K562 (cell line): Measurements from ENCODE around the gene MARCO. TPM values are rescaled to one million over a fixed set of nuclear protein-coding genes. Genes with fewer than 3 reads are reported as not detected.

Experiments
- ATAC-seq: fragments of 200-7000 bp; cut with Tn5 transposase; 3 replicates; pipeline ENCODE4 v1.9.1; 2020; ENCODE audit warnings: moderate library complexity
- BruUV-seq: library from RNA; stranded (reverse); fragments of 400-500 nt; replicated peaks from 2 replicates; lab custom pipeline; 2021; lab: Mats Ljungman, UMichigan
- CTCF ChIA-PET: fragments of 300-600 bp; formaldehyde crosslinking; extraction: SDS; loops from one replicate; lab custom pipeline; 2021; ENCODE audit warnings: low intra/inter-chr PET ratio; lab: Yijun Ruan, JAX
- POLR2A ChIA-PET: fragments of 300-600, 350-650 bp; sonication (Branson Sonifier 250); formaldehyde crosslinking; extraction: SDS; loops from one replicate; lab custom pipeline; 2021; ENCODE audit warnings: antibody characterized with exemption, inconsistent platforms; lab: Yijun Ruan, JAX
- DNase-seq, 4 experiments: peaks; one replicate each; pipeline versions ENCODE4 v3.0.0 to v3.0.0-alpha.2; 2011 to 2018; ENCODE audit warnings: low spot score in 3 of 4, mixed read lengths in 3 of 4; ENCODE audit errors: extremely low read depth in 1 of 4
- FAIRE-seq: peaks from 2 replicates; lab custom pipeline; 2011; peaks lifted over from hg19 to GRCh38; lab: Jason Lieb, UNC
- H2AFZ ChIP-seq: 2 replicates; pipeline ENCODE4 v1.6.0; 2011; ENCODE audit warnings: low read depth, low read length, control low read depth, inconsistent platforms
- H3K27ac ChIP-seq: fragments of 200-600 bp; 3 replicates; pipeline ENCODE4 v1.8.0; 2011; ENCODE audit warnings: low read depth, mild to moderate bottlenecking, control low read depth, inconsistent platforms, low read length, moderate library complexity, mixed read lengths; ENCODE audit errors: extremely low read depth
- H3K27me3 ChIP-seq, 2 experiments: fragments of 300-600 bp in 1 of 2; 2 replicates in 1 of 2; 3 replicates in 1 of 2; pipeline versions ENCODE4 v1.6.0 to v1.8.0; 2011; ENCODE audit warnings: inconsistent platforms in 2 of 2, low read length in 2 of 2, mild to moderate bottlenecking in 1 of 2, mixed read lengths in 1 of 2, moderate library complexity in 1 of 2; ENCODE audit not compliant: control insufficient read depth in 2 of 2, insufficient read depth in 2 of 2
- H3K36me3 ChIP-seq: fragments of 300-600 bp; 3 replicates; pipeline ENCODE4 v1.8.0; 2011; ENCODE audit warnings: mild to moderate bottlenecking, low read length, inconsistent platforms; ENCODE audit not compliant: control insufficient read depth, insufficient read depth
- H3K4me1 ChIP-seq, 2 experiments: fragments of 200-600 bp in 1 of 2; replicated peaks in 1 of 2; 2 replicates in 1 of 2; 3 replicates in 1 of 2; pipeline versions ENCODE4 v1.5.1 to v1.8.0; 2011; ENCODE audit warnings: inconsistent platforms in 2 of 2, low read length in 2 of 2, mild to moderate bottlenecking in 1 of 2, mixed read lengths in 1 of 2, moderate library complexity in 1 of 2; ENCODE audit not compliant: control insufficient read depth in 2 of 2, insufficient read depth in 2 of 2
- H3K4me2 ChIP-seq: 2 replicates; pipeline ENCODE4 v1.6.1; 2011; ENCODE audit warnings: low read length, control low read depth, inconsistent platforms, mixed read lengths; ENCODE audit not compliant: insufficient read depth
- H3K4me3 ChIP-seq: fragments of 200-600 bp; sonication (generic), shearing (Covaris generic); 2 replicates; pipeline ENCODE4 v1.5.1; 2016; ENCODE audit warnings: control low read depth, inconsistent platforms
- H3K79me2 ChIP-seq: fragments of 200-600 bp; 3 replicates; pipeline ENCODE4 v1.8.0; 2011; ENCODE audit warnings: low read length, inconsistent platforms; ENCODE audit not compliant: control insufficient read depth, insufficient read depth
- H3K9ac ChIP-seq, 2 experiments: 2 replicates each; pipeline versions ENCODE4 v1.6.0 to v1.6.1; 2011; ENCODE audit warnings: low read depth in 2 of 2, low read length in 2 of 2, control low read depth in 1 of 2, inconsistent platforms in 1 of 2, mild to moderate bottlenecking in 1 of 2, mixed read lengths in 1 of 2; ENCODE audit not compliant: insufficient read depth in 1 of 2
- H3K9me1 ChIP-seq: one replicate; pipeline ENCODE4 v1.6.0; 2011; ENCODE audit warnings: inconsistent platforms, mild to moderate bottlenecking, low read length, moderate library complexity; ENCODE audit not compliant: control insufficient read depth, insufficient read depth
- H3K9me3 ChIP-seq: replicated peaks from 2 replicates; pipeline ENCODE4 v1.5.1; 2011; ENCODE audit warnings: low read depth, low read length, inconsistent platforms; ENCODE audit not compliant: control insufficient read depth, insufficient read depth
- H4K20me1 ChIP-seq: replicated peaks from 2 replicates; pipeline ENCODE4 v1.6.1; 2011; ENCODE audit warnings: low read length, inconsistent platforms, mixed read lengths; ENCODE audit not compliant: control insufficient read depth, insufficient read depth
- FOXJ3 ChIP-seq: sonication (generic); formaldehyde crosslinking; IDR thresholded peaks from 2 replicates; pipeline ENCODE4 v1.4.0; 2020; ENCODE audit warnings: mild to moderate bottlenecking, missing genetic modification reagents
- GATA2 ChIP-seq: sonication (generic); formaldehyde crosslinking; IDR thresholded peaks from 2 replicates; pipeline ENCODE4 v1.4.0; 2020; ENCODE audit warnings: mild to moderate bottlenecking, missing genetic modification reagents
- ILK ChIP-seq: fragments of 450-650 bp; IDR thresholded peaks from 2 replicates; pipeline ENCODE4 v1.6.1; 2016; ENCODE audit warnings: missing genetic modification characterization, low read depth, mild to moderate bottlenecking, missing compliant biosample characterization, moderate library complexity, borderline replicate concordance
- NFE2 ChIP-seq: IDR thresholded peaks from 2 replicates; pipeline ENCODE4 v1.6.1; 2014; ENCODE audit warnings: antibody characterized with exemption, low read depth
- SP2 ChIP-seq: IDR thresholded peaks from 2 replicates; pipeline ENCODE4 v1.6.1; 2011; ENCODE audit warnings: mild to moderate bottlenecking, low read depth, low read length, moderate library complexity; ENCODE audit not compliant: poor library complexity, severe bottlenecking; ENCODE audit errors: extremely low read depth
- ZNF764 ChIP-seq: fragments of 250-450 bp; sonication (Bioruptor Pico); IDR thresholded peaks from 2 replicates; pipeline ENCODE4 v1.4.0; 2020; ENCODE audit warnings: low read depth, mild to moderate bottlenecking, moderate library complexity
- WGBS: fragments of 100-300 bp; shearing (Covaris generic); methylation state at CpG from one replicate; pipeline ENCODE4 v1.1.6; 2016; ENCODE audit warnings: low coverage, mixed read lengths; ENCODE audit not compliant: insufficient coverage; ENCODE audit errors: missing lambda C conversion rate; 5-methylcytosine and 5-hydroxymethylcytosine counted together
- in situ Hi-C: fragments of 300-500 bp; cut with MboI; formaldehyde crosslinking; loops from 4 replicates; pipeline ENCODE4 v1.15.0; 2018; ENCODE audit warnings: inconsistent platforms, mixed read lengths
- intact Hi-C: fragments of 100-400 bp; cut with micrococcal nuclease; formaldehyde crosslinking; loops from 2 replicates; pipeline ENCODE4 v1.14.2; 2022
- polyA plus RNA-seq, 8 experiments: library from polyadenylated mRNA; depleted of rRNA in 4 of 8; stranded (reverse) in 5 of 8; unstranded in 3 of 8; fragments of >200 nt; fragmentation: Nextera tagmentation in 2 of 8; fragmentation: Illumina TruSeq in 1 of 8; extraction: Ambion mirVana in 2 of 8; extraction: Trizol in 1 of 8; gene quantifications; 2 replicates each; pipeline versions ENCODE4 v1.2.1 to v1.2.3, GENCODE V29; 2011 to 2014; ENCODE audit warnings: inconsistent platforms in 1 of 8, missing spikeins in 1 of 8
- total RNA-seq, 7 experiments: library from RNA; depleted of rRNA in 6 of 7; stranded (reverse); fragments of >200 nt in 6 of 7; fragmentation: Illumina TruSeq in 2 of 7; extraction: Trizol in 2 of 7; gene quantifications; 2 replicates each; pipeline versions ENCODE4 v1.2.1 to v1.2.3, GENCODE V29; 2011 to 2021; ENCODE audit warnings: low replicate concordance in 1 of 7
- TF ChIP-seq, protein P1 (sequence below), 2 experiments: fragments of 200-800 bp in 1 of 2; sonication (Bioruptor generic) in 1 of 2; sonication (generic) in 1 of 2; formaldehyde crosslinking in 1 of 2; IDR thresholded peaks in 1 of 2; conservative IDR thresholded peaks in 1 of 2; 2 replicates each; pipeline versions ENCODE4 v1.5.0 to v1.6.1; 2016 to 2020; ENCODE audit warnings: missing compliant biosample characterization in 1 of 2, missing genetic modification characterization in 1 of 2, missing genetic modification reagents in 1 of 2
- TF ChIP-seq, protein P2 (sequence below): fragments of 200-600 bp; sonication (generic); IDR thresholded peaks from one replicate; pipeline ENCODE4 v1.6.1; 2012; ENCODE audit warnings: mild to moderate bottlenecking, low read depth, low read length, inconsistent platforms

Gene MARCO
- total and polyA plus RNA-seq, 9 of the 15 experiments (the other 6 are each of a cell fraction or from before 2014, with no cell fraction given) = 0.31 TPM; not detected in 8

DNA sequence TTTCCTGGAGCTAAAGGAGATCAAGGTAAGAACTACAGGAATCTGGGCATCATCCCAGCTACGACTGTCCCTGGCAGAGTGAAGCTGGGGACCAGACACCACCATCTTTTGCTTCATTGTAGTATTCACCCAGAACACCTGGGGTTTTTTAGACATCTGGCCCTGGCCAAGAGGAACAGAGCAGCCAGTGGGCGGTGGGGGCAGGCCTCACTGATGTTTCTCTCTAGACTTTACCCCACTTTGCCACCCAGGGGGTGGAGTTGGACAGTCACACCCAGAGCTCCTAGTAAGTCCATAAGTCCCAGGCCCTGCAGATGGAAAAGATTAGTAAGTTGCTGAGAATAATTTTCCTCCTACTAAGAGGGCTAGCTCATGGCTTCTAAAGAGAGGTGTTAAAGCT is 39.6 kb downstream of the MARCO start (continued):
- TF ChIP-seq, protein P1, sequence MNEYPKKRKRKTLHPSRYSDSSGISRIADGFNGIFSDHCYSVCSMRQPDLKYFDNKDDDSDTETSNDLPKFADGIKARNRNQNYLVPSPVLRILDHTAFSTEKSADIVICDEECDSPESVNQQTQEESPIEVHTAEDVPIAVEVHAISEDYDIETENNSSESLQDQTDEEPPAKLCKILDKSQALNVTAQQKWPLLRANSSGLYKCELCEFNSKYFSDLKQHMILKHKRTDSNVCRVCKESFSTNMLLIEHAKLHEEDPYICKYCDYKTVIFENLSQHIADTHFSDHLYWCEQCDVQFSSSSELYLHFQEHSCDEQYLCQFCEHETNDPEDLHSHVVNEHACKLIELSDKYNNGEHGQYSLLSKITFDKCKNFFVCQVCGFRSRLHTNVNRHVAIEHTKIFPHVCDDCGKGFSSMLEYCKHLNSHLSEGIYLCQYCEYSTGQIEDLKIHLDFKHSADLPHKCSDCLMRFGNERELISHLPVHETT (CRISPR knock-in tag; conservative IDR thresholded peaks at IDR 0.05 in 1 of 2, IDR thresholded peaks at IDR 0.05 in 1 of 2) = no peak
- no peak for TF ChIP-seq GATA2 (CRISPR knock-in tag)

DNA sequence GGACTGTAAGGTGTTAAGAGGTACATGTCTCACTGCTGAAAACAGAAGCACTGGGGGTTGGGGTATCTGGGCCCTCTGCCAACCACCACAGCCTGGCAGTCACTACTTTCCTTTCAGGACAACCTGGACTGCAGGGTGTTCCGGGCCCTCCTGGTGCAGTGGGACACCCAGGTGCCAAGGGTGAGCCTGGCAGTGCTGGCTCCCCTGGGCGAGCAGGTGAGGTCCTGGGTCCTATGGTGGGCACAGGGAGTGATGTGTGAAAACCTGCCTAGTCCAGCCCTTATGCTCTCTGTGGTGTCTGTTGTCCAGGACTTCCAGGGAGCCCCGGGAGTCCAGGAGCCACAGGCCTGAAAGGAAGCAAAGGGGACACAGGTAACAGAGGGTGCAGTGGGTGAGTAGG is 40.0 kb downstream of the MARCO start:
- Histone ChIP-seq H3K27ac (no peak overlapping the region), H3K4me2 (no peak overlapping the region), H3K9me1 (no peaks in the 10 kb centered on the region), H3K4me3 (no peak overlapping the region), H3K9me3 (no peaks in the 10 kb centered on the region), H2AFZ (no peak overlapping the region), H3K36me3 (no peaks in the 10 kb centered on the region), H3K27me3 (no peaks in the 10 kb centered on the region), H3K4me1 (no peaks in the 10 kb centered on the region), H3K79me2 (no peaks in the 10 kb centered on the region), H4K20me1 (no peaks in the 10 kb centered on the region), H3K9ac (no peak overlapping the region; a peak in 1 of 4 replicates)
- DNase-seq (no peak), FAIRE-seq (no peak), ATAC-seq (no peak)
- BruUV-seq = no TSS peak
- intact Hi-C loops (no loop called here), in situ Hi-C loops (no loop called here)
- POLR2A ChIA-PET = no interaction called here
- 0% methylated on average over 3 of the region's 3 CpGs for WGBS
- CTCF ChIA-PET = no interaction called here
- TF ChIP-seq FOXJ3 (CRISPR knock-in tag) = no peak
- no peak for TF ChIP-seq NFE2
- TF ChIP-seq ILK (tag) = no peak
- no peak for TF ChIP-seq ZNF764 (CRISPR knock-in tag)
- TF ChIP-seq, protein P2, sequence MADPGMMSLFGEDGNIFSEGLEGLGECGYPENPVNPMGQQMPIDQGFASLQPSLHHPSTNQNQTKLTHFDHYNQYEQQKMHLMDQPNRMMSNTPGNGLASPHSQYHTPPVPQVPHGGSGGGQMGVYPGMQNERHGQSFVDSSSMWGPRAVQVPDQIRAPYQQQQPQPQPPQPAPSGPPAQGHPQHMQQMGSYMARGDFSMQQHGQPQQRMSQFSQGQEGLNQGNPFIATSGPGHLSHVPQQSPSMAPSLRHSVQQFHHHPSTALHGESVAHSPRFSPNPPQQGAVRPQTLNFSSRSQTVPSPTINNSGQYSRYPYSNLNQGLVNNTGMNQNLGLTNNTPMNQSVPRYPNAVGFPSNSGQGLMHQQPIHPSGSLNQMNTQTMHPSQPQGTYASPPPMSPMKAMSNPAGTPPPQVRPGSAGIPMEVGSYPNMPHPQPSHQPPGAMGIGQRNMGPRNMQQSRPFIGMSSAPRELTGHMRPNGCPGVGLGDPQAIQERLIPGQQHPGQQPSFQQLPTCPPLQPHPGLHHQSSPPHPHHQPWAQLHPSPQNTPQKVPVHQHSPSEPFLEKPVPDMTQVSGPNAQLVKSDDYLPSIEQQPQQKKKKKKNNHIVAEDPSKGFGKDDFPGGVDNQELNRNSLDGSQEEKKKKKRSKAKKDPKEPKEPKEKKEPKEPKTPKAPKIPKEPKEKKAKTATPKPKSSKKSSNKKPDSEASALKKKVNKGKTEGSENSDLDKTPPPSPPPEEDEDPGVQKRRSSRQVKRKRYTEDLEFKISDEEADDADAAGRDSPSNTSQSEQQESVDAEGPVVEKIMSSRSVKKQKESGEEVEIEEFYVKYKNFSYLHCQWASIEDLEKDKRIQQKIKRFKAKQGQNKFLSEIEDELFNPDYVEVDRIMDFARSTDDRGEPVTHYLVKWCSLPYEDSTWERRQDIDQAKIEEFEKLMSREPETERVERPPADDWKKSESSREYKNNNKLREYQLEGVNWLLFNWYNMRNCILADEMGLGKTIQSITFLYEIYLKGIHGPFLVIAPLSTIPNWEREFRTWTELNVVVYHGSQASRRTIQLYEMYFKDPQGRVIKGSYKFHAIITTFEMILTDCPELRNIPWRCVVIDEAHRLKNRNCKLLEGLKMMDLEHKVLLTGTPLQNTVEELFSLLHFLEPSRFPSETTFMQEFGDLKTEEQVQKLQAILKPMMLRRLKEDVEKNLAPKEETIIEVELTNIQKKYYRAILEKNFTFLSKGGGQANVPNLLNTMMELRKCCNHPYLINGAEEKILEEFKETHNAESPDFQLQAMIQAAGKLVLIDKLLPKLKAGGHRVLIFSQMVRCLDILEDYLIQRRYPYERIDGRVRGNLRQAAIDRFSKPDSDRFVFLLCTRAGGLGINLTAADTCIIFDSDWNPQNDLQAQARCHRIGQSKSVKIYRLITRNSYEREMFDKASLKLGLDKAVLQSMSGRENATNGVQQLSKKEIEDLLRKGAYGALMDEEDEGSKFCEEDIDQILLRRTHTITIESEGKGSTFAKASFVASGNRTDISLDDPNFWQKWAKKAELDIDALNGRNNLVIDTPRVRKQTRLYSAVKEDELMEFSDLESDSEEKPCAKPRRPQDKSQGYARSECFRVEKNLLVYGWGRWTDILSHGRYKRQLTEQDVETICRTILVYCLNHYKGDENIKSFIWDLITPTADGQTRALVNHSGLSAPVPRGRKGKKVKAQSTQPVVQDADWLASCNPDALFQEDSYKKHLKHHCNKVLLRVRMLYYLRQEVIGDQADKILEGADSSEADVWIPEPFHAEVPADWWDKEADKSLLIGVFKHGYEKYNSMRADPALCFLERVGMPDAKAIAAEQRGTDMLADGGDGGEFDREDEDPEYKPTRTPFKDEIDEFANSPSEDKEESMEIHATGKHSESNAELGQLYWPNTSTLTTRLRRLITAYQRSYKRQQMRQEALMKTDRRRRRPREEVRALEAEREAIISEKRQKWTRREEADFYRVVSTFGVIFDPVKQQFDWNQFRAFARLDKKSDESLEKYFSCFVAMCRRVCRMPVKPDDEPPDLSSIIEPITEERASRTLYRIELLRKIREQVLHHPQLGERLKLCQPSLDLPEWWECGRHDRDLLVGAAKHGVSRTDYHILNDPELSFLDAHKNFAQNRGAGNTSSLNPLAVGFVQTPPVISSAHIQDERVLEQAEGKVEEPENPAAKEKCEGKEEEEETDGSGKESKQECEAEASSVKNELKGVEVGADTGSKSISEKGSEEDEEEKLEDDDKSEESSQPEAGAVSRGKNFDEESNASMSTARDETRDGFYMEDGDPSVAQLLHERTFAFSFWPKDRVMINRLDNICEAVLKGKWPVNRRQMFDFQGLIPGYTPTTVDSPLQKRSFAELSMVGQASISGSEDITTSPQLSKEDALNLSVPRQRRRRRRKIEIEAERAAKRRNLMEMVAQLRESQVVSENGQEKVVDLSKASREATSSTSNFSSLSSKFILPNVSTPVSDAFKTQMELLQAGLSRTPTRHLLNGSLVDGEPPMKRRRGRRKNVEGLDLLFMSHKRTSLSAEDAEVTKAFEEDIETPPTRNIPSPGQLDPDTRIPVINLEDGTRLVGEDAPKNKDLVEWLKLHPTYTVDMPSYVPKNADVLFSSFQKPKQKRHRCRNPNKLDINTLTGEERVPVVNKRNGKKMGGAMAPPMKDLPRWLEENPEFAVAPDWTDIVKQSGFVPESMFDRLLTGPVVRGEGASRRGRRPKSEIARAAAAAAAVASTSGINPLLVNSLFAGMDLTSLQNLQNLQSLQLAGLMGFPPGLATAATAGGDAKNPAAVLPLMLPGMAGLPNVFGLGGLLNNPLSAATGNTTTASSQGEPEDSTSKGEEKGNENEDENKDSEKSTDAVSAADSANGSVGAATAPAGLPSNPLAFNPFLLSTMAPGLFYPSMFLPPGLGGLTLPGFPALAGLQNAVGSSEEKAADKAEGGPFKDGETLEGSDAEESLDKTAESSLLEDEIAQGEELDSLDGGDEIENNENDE = no peak
- no peak for TF ChIP-seq SP2
